Ascending aorta (tissue), 2 donors: ENCODE data around the gene TP53AIP1. TPM values are rescaled to one million over a fixed set of nuclear protein-coding genes. Genes with fewer than 3 reads are reported as not detected.

Source experiments
- DNase-seq, 2 donors: peaks; one replicate each; pipeline ENCODE4 v3.0.0-alpha.2; 2019; ENCODE audit warnings: low spot score in 2 of 2
- H3K27ac ChIP-seq, 2 donors: fragments of 200-600 bp; sonication (generic); one replicate each; pipeline ENCODE4 v1.5.1; 2016 to 2017; ENCODE audit warnings: mild to moderate bottlenecking in 1 of 2
- H3K27me3 ChIP-seq: fragments of 200-600 bp; sonication (generic); one replicate; pipeline ENCODE4 v1.5.1; 2017
- H3K36me3 ChIP-seq, 2 donors: fragments of 200-600 bp; sonication (generic); one replicate each; pipeline ENCODE4 v1.5.1; 2016
- H3K4me1 ChIP-seq, 2 donors: fragments of 200-600 bp; sonication (generic); one replicate each; pipeline ENCODE4 v1.5.1; 2016 to 2017; ENCODE audit warnings: mild to moderate bottlenecking in 1 of 2
- H3K4me3 ChIP-seq, 2 donors: fragments of 200-600 bp; sonication (generic); one replicate each; pipeline ENCODE4 v1.5.1; 2016 to 2017; ENCODE audit warnings: mild to moderate bottlenecking in 1 of 2
- H3K9me3 ChIP-seq, 2 donors: fragments of 200-600 bp; sonication (generic); one replicate each; pipeline ENCODE4 v1.5.1; 2016
- intact Hi-C: fragments of 100-400 bp; cut with DNase I; formaldehyde crosslinking; loops from one replicate; pipeline ENCODE4 v1.15.1; 2023
- total RNA-seq: library from RNA; depleted of rRNA; stranded (reverse); fragments of >200 nt; gene quantifications from one replicate; pipeline ENCODE4 v1.1.0, GENCODE V29; 2016
- TF ChIP-seq, protein P1 (sequence below), 3 experiments: fragments of 200-600 bp in 2 of 3; fragments of 450-650 bp in 1 of 3; sonication (generic) in 2 of 3; IDR thresholded peaks; one replicate each; pipeline ENCODE4 v1.5.1; 2016 to 2019; ENCODE audit warnings: antibody characterized with exemption in 3 of 3, mild to moderate bottlenecking in 1 of 3, moderate library complexity in 1 of 3

TP53AIP1 gene
- total RNA-seq, 1 donor from 2014 or later, result not detected

GRCh38 chr11:128970598-128971190 lies 28.0 kb upstream of the TP53AIP1 start:
- DNase-seq, result no peak
- Histone ChIP-seq H3K36me3 (peaks cover 24 to 59% of the 10 kb centered on the region in 2 donors), H3K27ac (no peak overlapping the region)

GRCh38 chr11:128968916-128969315 lies 26.2 kb upstream of the TP53AIP1 start:
- no peak for DNase-seq
- H3K4me1 ChIP-seq, result no peaks in the 10 kb centered on the region
- no peak overlapping the region for H3K27ac ChIP-seq
- H3K27me3 ChIP-seq, result no peaks in the 10 kb centered on the region
- H3K9me3 ChIP-seq, result no peaks in the 10 kb centered on the region
- peaks cover 20 to 46% of the 10 kb centered on the region in 2 donors for H3K36me3 ChIP-seq
- TF ChIP-seq, protein P1, sequence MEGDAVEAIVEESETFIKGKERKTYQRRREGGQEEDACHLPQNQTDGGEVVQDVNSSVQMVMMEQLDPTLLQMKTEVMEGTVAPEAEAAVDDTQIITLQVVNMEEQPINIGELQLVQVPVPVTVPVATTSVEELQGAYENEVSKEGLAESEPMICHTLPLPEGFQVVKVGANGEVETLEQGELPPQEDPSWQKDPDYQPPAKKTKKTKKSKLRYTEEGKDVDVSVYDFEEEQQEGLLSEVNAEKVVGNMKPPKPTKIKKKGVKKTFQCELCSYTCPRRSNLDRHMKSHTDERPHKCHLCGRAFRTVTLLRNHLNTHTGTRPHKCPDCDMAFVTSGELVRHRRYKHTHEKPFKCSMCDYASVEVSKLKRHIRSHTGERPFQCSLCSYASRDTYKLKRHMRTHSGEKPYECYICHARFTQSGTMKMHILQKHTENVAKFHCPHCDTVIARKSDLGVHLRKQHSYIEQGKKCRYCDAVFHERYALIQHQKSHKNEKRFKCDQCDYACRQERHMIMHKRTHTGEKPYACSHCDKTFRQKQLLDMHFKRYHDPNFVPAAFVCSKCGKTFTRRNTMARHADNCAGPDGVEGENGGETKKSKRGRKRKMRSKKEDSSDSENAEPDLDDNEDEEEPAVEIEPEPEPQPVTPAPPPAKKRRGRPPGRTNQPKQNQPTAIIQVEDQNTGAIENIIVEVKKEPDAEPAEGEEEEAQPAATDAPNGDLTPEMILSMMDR (IDR thresholded peaks at IDR 0.05), result no peak
- H3K4me3 ChIP-seq, result no peak overlapping the region
- intact Hi-C loops, result no loop called here

More at GRCh38 chr11:128970598-128971190, 28.0 kb upstream of the TP53AIP1 start:
- Histone ChIP-seq H3K4me3 (no peak overlapping the region), H3K9me3 (no peaks in the 10 kb centered on the region), H3K4me1 (no peaks in the 10 kb centered on the region), H3K27me3 (no peaks in the 10 kb centered on the region)
- TF ChIP-seq, protein P1 (IDR thresholded peaks at IDR 0.05), result no peak
- intact Hi-C loops, result no loop called here

- no peaks in the 10 kb centered on the region for H3K27me3 ChIP-seq
- intact Hi-C loops, result no loop called here
- H3K4me3 ChIP-seq, result no peak overlapping the region
- no peak overlapping the region for H3K27ac ChIP-seq
- no peaks in the 10 kb centered on the region for H3K9me3 ChIP-seq
- TF ChIP-seq, protein P1 (IDR thresholded peaks at IDR 0.05), result no peak
- H3K4me1 ChIP-seq, result no peaks in the 10 kb centered on the region
- no peak for DNase-seq
- H3K36me3 ChIP-seq, result peaks cover 12 to 35% of the 10 kb centered on the region in 2 donors
Observed at GRCh38 chr11:128967578-128967977, 24.9 kb upstream of the TP53AIP1 start.

DNA sequence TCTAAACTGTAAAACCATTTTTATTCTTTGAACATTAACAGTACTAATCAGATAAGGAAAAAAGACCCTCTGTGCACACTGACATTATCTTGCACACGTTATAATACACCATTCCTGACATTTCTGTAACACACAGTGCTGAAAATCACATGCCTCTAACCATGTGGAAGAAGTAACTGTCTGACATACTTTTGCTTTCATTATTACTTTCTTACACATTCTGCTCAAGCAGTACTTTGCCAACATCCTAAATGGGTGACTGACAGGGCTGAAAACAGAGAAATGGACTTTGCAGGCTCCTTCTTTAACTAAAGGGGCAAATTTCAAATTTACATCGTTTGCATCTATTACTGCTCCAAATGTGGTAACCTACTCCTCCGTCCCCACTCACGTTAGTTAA lies 22.8 kb upstream of the TP53AIP1 start:
- TF ChIP-seq, protein P1 (IDR thresholded peaks at IDR 0.05), result no peak
- intact Hi-C loops, result no loop called here
- H3K4me3 ChIP-seq, result no peak overlapping the region
- H3K27ac ChIP-seq, result no peak overlapping the region
- DNase-seq, result no peak
- H3K27me3 ChIP-seq, result no peaks in the 10 kb centered on the region
- H3K4me1 ChIP-seq, result no peaks in the 10 kb centered on the region
- no peaks in the 10 kb centered on the region for H3K9me3 ChIP-seq
- peaks cover 12 to 20% of the 10 kb centered on the region in 2 donors for H3K36me3 ChIP-seq

DNA sequence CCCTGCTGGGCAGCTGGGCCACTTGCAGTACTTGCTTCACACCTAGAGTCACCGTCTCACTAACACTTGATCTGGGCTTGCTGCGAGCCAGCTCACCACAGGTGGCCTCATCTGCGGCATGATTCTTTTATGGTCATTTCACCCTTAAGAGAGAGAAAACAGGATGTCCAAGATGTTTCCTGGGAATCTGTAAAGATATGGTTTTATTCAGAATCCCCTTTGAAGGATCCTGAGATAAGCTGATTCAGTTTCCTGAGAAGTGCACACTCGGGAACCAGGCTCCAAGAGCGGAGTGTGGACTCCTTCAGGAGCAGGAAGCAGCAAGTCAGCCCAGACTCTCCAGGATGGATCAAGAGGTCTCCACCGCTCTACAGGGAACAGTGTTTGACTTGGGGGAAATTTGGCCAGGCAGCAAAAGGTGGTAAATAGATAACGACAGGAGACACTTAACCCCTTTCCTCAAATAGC lies 21.8 kb upstream of the TP53AIP1 start:
- H3K4me1 ChIP-seq, result no peaks in the 10 kb centered on the region
- H3K36me3 ChIP-seq, result peaks cover 8 to 10% of the 10 kb centered on the region in 2 donors
- TF ChIP-seq, protein P1 (IDR thresholded peaks at IDR 0.05), result no peak
- no peak overlapping the region for H3K4me3 ChIP-seq
- intact Hi-C loops, result no loop called here
- H3K27ac ChIP-seq, result no peak overlapping the region
- H3K9me3 ChIP-seq, result no peaks in the 10 kb centered on the region
- no peak for DNase-seq
- no peaks in the 10 kb centered on the region for H3K27me3 ChIP-seq
